ENCODE measurements around the gene DPEP1.

DNA sequence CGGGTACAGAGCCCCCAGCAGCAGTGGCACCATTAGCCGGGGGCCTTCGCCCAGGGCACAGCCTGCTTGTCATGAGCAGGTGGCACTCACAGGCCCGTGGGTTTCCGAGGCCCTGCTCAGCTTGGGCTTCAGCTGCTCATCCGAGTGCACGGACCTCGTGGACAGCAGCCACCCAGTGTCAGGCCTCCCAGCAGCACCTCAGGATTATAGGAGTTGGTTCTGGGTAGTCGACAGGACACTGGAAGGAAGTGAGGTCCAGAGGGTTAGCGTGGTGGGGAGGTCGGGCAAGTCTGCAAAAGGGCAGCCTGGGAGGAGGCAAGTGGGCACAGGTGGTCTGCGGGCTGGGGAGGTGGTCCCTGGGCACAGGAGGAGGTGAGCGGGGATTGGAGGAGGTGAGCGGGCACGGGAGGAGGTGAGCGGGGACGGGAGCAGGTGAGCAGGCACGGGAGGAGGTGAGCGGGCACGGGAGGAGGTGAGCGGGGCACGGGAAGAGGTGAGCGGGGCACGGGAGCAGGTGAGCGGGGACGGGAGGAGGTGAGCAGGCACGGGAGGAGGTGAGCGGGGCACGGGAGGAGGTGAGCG, 43.0 kb upstream of the DPEP1 start:
- TF ChIP-seq, protein P1, sequence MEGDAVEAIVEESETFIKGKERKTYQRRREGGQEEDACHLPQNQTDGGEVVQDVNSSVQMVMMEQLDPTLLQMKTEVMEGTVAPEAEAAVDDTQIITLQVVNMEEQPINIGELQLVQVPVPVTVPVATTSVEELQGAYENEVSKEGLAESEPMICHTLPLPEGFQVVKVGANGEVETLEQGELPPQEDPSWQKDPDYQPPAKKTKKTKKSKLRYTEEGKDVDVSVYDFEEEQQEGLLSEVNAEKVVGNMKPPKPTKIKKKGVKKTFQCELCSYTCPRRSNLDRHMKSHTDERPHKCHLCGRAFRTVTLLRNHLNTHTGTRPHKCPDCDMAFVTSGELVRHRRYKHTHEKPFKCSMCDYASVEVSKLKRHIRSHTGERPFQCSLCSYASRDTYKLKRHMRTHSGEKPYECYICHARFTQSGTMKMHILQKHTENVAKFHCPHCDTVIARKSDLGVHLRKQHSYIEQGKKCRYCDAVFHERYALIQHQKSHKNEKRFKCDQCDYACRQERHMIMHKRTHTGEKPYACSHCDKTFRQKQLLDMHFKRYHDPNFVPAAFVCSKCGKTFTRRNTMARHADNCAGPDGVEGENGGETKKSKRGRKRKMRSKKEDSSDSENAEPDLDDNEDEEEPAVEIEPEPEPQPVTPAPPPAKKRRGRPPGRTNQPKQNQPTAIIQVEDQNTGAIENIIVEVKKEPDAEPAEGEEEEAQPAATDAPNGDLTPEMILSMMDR (IDR thresholded peaks at IDR 0.05) = no peak
- TF ChIP-seq ZNF138 (CRISPR knock-in tag; conservative IDR thresholded peaks at IDR 0.05) (no peak), ESRRA (CRISPR knock-in tag; IDR thresholded peaks at IDR 0.05; ENCODE audit: borderline replicate concordance) (no peak), NR3C1 (CRISPR knock-in tag; conservative IDR thresholded peaks at IDR 0.05; ENCODE audit: low read depth) (no peak), NFYB (CRISPR knock-in tag; conservative IDR thresholded peaks at IDR 0.05; ENCODE audit: low read depth) (no peak), TP53 (CRISPR knock-in tag; IDR thresholded peaks at IDR 0.05) (no peak)
- TF ChIP-seq, protein P2, sequence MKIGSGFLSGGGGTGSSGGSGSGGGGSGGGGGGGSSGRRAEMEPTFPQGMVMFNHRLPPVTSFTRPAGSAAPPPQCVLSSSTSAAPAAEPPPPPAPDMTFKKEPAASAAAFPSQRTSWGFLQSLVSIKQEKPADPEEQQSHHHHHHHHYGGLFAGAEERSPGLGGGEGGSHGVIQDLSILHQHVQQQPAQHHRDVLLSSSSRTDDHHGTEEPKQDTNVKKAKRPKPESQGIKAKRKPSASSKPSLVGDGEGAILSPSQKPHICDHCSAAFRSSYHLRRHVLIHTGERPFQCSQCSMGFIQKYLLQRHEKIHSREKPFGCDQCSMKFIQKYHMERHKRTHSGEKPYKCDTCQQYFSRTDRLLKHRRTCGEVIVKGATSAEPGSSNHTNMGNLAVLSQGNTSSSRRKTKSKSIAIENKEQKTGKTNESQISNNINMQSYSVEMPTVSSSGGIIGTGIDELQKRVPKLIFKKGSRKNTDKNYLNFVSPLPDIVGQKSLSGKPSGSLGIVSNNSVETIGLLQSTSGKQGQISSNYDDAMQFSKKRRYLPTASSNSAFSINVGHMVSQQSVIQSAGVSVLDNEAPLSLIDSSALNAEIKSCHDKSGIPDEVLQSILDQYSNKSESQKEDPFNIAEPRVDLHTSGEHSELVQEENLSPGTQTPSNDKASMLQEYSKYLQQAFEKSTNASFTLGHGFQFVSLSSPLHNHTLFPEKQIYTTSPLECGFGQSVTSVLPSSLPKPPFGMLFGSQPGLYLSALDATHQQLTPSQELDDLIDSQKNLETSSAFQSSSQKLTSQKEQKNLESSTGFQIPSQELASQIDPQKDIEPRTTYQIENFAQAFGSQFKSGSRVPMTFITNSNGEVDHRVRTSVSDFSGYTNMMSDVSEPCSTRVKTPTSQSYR (CRISPR knock-in tag; IDR thresholded peaks at IDR 0.05) = no peak
- TF ChIP-seq, protein P3, sequence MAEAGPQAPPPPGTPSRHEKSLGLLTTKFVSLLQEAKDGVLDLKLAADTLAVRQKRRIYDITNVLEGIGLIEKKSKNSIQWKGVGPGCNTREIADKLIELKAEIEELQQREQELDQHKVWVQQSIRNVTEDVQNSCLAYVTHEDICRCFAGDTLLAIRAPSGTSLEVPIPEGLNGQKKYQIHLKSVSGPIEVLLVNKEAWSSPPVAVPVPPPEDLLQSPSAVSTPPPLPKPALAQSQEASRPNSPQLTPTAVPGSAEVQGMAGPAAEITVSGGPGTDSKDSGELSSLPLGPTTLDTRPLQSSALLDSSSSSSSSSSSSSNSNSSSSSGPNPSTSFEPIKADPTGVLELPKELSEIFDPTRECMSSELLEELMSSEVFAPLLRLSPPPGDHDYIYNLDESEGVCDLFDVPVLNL (CRISPR knock-in tag; IDR thresholded peaks at IDR 0.05; ENCODE audit: borderline replicate concordance, low read depth) = no peak
- TF ChIP-seq, protein P4, sequence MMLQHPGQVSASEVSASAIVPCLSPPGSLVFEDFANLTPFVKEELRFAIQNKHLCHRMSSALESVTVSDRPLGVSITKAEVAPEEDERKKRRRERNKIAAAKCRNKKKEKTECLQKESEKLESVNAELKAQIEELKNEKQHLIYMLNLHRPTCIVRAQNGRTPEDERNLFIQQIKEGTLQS (CRISPR knock-in tag; conservative IDR thresholded peaks at IDR 0.05) = no peak
- TF ChIP-seq, protein P5, sequence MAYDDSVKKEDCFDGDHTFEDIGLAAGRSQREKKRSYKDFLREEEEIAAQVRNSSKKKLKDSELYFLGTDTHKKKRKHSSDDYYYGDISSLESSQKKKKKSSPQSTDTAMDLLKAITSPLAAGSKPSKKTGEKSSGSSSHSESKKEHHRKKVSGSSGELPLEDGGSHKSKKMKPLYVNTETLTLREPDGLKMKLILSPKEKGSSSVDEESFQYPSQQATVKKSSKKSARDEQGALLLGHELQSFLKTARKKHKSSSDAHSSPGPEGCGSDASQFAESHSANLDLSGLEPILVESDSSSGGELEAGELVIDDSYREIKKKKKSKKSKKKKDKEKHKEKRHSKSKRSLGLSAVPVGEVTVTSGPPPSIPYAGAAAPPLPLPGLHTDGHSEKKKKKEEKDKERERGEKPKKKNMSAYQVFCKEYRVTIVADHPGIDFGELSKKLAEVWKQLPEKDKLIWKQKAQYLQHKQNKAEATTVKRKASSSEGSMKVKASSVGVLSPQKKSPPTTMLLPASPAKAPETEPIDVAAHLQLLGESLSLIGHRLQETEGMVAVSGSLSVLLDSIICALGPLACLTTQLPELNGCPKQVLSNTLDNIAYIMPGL (CRISPR knock-in tag; IDR thresholded peaks at IDR 0.05) = no peak
- TF ChIP-seq, protein P6, sequence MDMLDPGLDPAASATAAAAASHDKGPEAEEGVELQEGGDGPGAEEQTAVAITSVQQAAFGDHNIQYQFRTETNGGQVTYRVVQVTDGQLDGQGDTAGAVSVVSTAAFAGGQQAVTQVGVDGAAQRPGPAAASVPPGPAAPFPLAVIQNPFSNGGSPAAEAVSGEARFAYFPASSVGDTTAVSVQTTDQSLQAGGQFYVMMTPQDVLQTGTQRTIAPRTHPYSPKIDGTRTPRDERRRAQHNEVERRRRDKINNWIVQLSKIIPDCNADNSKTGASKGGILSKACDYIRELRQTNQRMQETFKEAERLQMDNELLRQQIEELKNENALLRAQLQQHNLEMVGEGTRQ (CRISPR knock-in tag; IDR thresholded peaks at IDR 0.05) = no peak
- TF ChIP-seq, protein P7, sequence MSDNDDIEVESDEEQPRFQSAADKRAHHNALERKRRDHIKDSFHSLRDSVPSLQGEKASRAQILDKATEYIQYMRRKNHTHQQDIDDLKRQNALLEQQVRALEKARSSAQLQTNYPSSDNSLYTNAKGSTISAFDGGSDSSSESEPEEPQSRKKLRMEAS (CRISPR knock-in tag; IDR thresholded peaks at IDR 0.05) = no peak

Measured in WTC11 (cell line).